ENCODE results near the gene DDR1. TPM values are rescaled to one million over a fixed set of nuclear protein-coding genes. Genes with fewer than 3 reads are reported as not detected.

The DDR1 gene
- 227 and 243 TPM in 2 replicates for total RNA-seq

GRCh38 chr6:30883685-30884520, at the start of gene DDR1:
Gene DDR1 (plus strand): TSS chr6:30884519. CDS start chr6:30888730, 4,211 bp downstream.

GRCh38 chr6:30907758-30908591, 23.7 kb downstream of the DDR1 start, which contains the start of gene GTF2H4:
Gene GTF2H4 (plus strand): TSS chr6:30908207.

DNA sequence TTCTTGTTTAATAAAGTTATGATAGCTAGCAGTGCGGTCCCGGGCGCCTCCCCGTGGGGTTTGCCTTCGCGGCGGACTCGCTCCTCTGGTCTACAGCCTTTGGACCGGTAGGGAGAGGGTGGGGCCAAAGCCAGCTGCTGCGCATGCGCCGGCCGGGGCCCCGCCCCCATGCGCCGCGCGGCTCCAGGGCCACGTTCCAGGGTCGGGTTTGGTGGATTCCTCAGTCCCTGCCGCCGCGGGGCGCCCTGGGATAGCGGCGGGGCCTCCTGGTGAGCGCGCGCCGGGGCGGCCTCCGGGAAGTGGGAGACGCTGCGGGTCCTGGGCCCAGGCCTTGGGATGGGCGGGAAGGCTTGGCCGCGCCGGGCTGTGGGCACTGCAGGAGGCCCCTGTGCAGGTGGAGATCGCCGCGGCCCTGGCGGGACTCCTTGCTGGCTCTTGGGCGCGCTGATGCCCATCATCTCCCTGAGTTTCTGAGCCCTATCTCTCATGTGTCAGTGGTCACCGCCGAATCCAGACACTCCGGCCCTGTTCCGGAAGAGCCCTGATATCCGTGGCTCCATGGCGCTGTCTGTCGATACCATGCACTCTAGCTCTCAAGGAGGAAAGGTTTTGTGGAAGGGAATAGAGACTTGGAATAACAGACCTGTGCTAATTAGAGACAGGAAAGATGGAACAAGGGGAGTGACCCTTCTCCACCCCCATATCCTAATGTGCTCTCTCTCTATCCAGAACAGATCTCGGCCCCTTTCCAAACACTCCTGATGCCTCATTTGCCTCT, 29.9 kb downstream of the DDR1 start, which contains the start of gene VARS2:
VARS2 (plus strand) TSS at position 163 of the 778 bp plus-strand sequence; CDS start at position 762, 599 bp downstream.

DNA sequence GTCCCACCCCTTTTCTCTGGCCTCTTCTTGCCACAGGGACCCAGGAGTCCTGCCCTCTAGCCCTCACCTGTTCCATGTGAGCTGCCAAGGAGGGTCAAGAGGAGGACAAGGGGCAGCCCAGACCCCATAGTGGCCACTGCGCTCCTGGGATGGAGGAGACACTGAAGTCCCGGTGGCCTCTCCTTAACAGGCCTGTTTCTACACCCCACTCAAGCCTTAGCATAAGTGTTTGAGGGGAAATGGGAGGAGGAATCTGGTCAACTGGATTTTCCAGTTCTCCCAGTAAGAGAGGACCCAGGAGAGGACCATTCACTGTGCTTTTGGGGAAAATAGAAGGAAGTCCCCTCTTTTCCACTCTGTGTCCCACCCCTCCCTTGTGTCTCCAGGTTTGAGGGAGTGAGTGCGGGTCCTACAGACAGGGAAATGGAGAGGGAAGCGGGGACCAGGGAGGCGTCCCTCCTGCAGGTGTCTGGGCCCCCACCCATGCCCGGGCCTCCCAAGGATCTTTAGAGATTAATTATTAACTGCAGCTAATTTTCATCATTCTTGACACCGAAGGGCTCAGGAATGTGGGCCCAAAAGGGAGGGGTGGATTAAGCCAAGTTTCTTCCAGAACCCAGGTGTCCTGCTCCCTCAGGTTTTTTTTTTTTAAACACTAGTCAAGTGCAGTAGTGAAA, 47.8 kb downstream of the DDR1 start, which contains the start of gene SFTA2:
SFTA2 (minus strand) TSS at position 202 of the 677 bp plus-strand sequence; CDS start at position 128, 74 bp downstream.

DNA sequence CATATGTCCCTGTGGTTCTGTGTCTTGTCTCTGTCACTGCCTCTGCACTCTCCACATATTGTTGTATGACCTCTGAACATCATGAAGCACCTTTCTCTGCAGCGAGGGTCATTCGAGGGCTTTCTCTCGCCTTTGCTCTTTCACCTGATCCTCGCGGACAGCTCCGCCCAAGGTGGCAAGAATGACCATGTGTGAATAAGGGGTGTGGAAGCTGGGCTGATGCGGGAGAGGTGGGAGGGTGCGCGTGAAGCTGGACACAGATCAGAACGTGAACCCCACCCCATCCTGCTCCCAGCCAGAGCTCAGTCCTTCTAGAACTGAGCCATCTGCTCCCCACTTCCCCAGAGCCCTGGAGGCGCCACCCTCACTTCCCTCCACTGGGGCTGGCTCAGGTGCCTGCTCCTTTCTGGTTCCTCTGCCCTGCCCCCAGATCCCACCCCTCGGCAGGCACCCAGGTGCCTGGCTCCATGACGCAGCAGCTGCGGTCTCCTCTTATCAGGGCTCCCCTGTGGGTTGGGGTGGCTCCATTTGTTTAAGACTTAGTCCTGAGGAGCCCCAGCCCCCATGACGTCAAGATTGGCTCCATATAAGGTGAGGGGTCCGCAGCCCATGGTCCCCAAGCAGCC, 56.2 kb downstream of the DDR1 start, which contains the start of gene MUCL3:
MUCL3 (plus strand) TSS at position 613 of the 626 bp plus-strand sequence. CDS start 27 bp downstream, outside the sequence.

Other genes with a start within 250 kb of the DDR1 start
- 10.2 and 10.6 TPM in 2 replicates for gene C6orf136, start 237.4 kb upstream of the DDR1 start, total RNA-seq
- gene DHX16, start 211.5 kb upstream of the DDR1 start, total RNA-seq: 25.9 and 36.0 TPM in 2 replicates
- gene PPP1R18, start 197.9 kb upstream of the DDR1 start, total RNA-seq: 34.1 and 44.7 TPM in 2 replicates
- 7.4 and 13.3 TPM in 2 replicates for gene NRM, start 193.5 kb upstream of the DDR1 start, total RNA-seq
- gene MDC1, start 167.2 kb upstream of the DDR1 start, total RNA-seq: 13.8 and 15.9 TPM in 2 replicates
- gene TUBB, start 164.2 kb upstream of the DDR1 start, total RNA-seq: 601 and 896 TPM in 2 replicates
- gene FLOT1, start 141.8 kb upstream of the DDR1 start, total RNA-seq: 32.4 and 36.5 TPM in 2 replicates
- gene IER3, start 140.0 kb upstream of the DDR1 start, total RNA-seq: 285 and 337 TPM in 2 replicates
- 12.6 and 15.9 TPM in 2 replicates for gene GTF2H4, start 23.7 kb downstream of the DDR1 start, total RNA-seq
- gene VARS2, start 29.7 kb downstream of the DDR1 start, total RNA-seq: 17.5 and 23.5 TPM in 2 replicates
- not detected in 2 replicates for gene SFTA2, start 47.7 kb downstream of the DDR1 start, total RNA-seq
- gene MUCL3, start 56.5 kb downstream of the DDR1 start, total RNA-seq: not detected in 2 replicates
- 0.14 TPM in 1 of 2 replicates, not detected in the other for gene MUC21, start 99.2 kb downstream of the DDR1 start, total RNA-seq
- not detected in 2 replicates for gene MUC22, start 126.0 kb downstream of the DDR1 start, total RNA-seq
- gene C6orf15, start 228.1 kb downstream of the DDR1 start, total RNA-seq: 0.35 and 2.0 TPM in 2 replicates
- gene PSORS1C1, start 230.3 kb downstream of the DDR1 start, total RNA-seq: 0.37 and 1.7 TPM in 2 replicates
- 0.14 TPM in 1 of 2 replicates, not detected in the other for gene CDSN, start 235.9 kb downstream of the DDR1 start, total RNA-seq